Spleen (tissue), 11 donors: ENCODE measurements around the gene SMTN. TPM values are rescaled to one million over a fixed set of nuclear protein-coding genes. Genes with fewer than 3 reads are reported as not detected.

ENCODE experiments used
- DNase-seq: peaks from one replicate; pipeline ENCODE4 v3.0.0-alpha.2; 2020
- H3K27ac ChIP-seq, 8 donors: fragments of 200-600 bp; sonication (generic) in 7 of 8; 1 replicate in 4 of 8; 2 replicates in 4 of 8; pipeline versions ENCODE4 v1.5.0 to v1.8.0; 2016 to 2021; ENCODE audit warnings: inconsistent platforms in 4 of 8, mild to moderate bottlenecking in 4 of 8, moderate library complexity in 1 of 8
- H3K27me3 ChIP-seq, 7 donors: fragments of 200-600 bp; sonication (generic) in 6 of 7; replicated peaks in 1 of 7; 1 replicate in 4 of 7; 2 replicates in 3 of 7; pipeline versions ENCODE4 v1.5.0 to v1.8.0; 2016 to 2021; ENCODE audit warnings: inconsistent platforms in 3 of 7, mild to moderate bottlenecking in 1 of 7
- H3K36me3 ChIP-seq, 6 donors: fragments of 200-600 bp; sonication (generic) in 5 of 6; 1 replicate in 4 of 6; 2 replicates in 2 of 6; pipeline versions ENCODE4 v1.5.0 to v1.8.0; 2016 to 2021; ENCODE audit warnings: inconsistent platforms in 2 of 6
- H3K4me1 ChIP-seq, 6 donors: fragments of 200-600 bp; sonication (generic) in 5 of 6; 1 replicate in 3 of 6; 2 replicates in 3 of 6; pipeline versions ENCODE4 v1.5.0 to v1.8.0; 2016 to 2021; ENCODE audit warnings: inconsistent platforms in 3 of 6
- H3K4me3 ChIP-seq, 8 donors: fragments of 200-600 bp; sonication (generic) in 7 of 8; 1 replicate in 4 of 8; 2 replicates in 4 of 8; pipeline versions ENCODE4 v1.5.0 to v1.8.0; 2016 to 2021; ENCODE audit warnings: inconsistent platforms in 4 of 8, mild to moderate bottlenecking in 4 of 8, moderate library complexity in 2 of 8
- H3K9me3 ChIP-seq, 8 donors: fragments of 200-600 bp; sonication (generic) in 7 of 8; 1 replicate in 4 of 8; 2 replicates in 4 of 8; pipeline versions ENCODE4 v1.5.0 to v1.8.0; 2016 to 2021; ENCODE audit warnings: inconsistent platforms in 4 of 8
- POLR2A ChIP-seq, 3 donors: fragments of 450-650 bp; IDR thresholded peaks; one replicate each; pipeline ENCODE4 v1.5.1; 2017; ENCODE audit warnings: antibody characterized with exemption in 3 of 3, mild to moderate bottlenecking in 1 of 3
- POLR2AphosphoS5 ChIP-seq, 3 donors: sonication (generic); formaldehyde crosslinking; IDR thresholded peaks; one replicate each; pipeline ENCODE4 v1.5.1; 2017; ENCODE audit warnings: antibody characterized with exemption in 3 of 3
- WGBS, 5 donors: extraction: QIAGEN DNeasy Blood & Tissue Kit in 3 of 5; methylation state at CpG; one replicate each; pipeline versions ENCODE4 v1.1.5 to v1.1.7; 2013 to 2018; 5-methylcytosine and 5-hydroxymethylcytosine counted together
- intact Hi-C: fragments of 100-400 bp; cut with DNase I; formaldehyde crosslinking; loops from one replicate; pipeline ENCODE4 v1.15.0; 2023; ENCODE audit warnings: low total_unique reads
- polyA plus RNA-seq, 3 donors: library from polyadenylated mRNA; stranded (reverse); fragments of 200-250 nt; gene quantifications; one replicate each; pipeline ENCODE4 v1.2.1, GENCODE V29; 2013
- total RNA-seq, 7 donors: library from RNA; depleted of rRNA in 3 of 7; stranded (reverse); fragments of >200 nt in 3 of 7; fragmentation: NEBNext Ultra II Directional in 4 of 7; extraction: Animal tissue kit (Norgen Biotek cat#: 25700) in 4 of 7; gene quantifications; one replicate each; pipeline versions ENCODE4 v1.1.0 to v1.2.1, GENCODE V29; 2016 to 2021
- TF ChIP-seq, protein P1 (sequence below), 11 experiments: fragments of 200-600 bp in 7 of 11; fragments of 450-650 bp in 4 of 11; sonication (generic) in 4 of 11; IDR thresholded peaks in 8 of 11; conservative IDR thresholded peaks in 3 of 11; 1 replicate in 7 of 11; 2 replicates in 4 of 11; pipeline versions ENCODE4 v1.4.0 to v1.8.0; 2016 to 2021; ENCODE audit warnings: antibody characterized with exemption in 11 of 11, inconsistent platforms in 4 of 11, mild to moderate bottlenecking in 1 of 11
- donor health status: healthy with polysubstance abuse.
- donor health status: DM: no; HTN: no; CAD: no; lungs with moderate emphysema.
- donor health status: DM: no; HTN: no; CAD: no.
- donor health status: Bipolar disorder and iron deficiency.
- donor health status: healthy.
- donor health status: DM: no; HTN: no; CAD: no.
- donor health status: DM: yes; HTN: yes; CAD: no.

Gene SMTN
- total and polyA plus RNA-seq, 10 donors: 21.2 to 230 (median 158) TPM

DNA sequence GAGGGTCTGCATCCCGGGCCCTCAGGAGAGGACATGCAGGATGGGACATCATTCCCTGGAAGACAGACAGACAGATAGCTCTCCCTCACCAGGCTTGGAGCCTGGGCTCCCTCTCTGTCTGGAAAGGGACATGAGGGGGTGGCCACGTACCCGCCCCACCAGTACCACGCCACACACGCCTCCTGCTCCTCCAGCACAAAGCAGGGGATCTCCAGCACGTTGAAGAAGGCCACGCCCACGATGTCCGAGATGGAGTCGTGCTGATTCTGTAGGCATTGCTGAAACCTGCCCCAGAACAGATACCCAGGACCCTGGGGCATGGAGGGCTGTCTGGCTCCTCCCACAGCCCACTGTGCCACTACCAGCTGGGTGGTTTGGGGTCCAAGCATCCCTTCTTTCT is 57.0 kb downstream of the SMTN start:
- Histone ChIP-seq H3K27ac (no peak overlapping the region), H3K36me3 (no peaks in the 10 kb centered on the region), H3K27me3 (peaks cover 0 to 31% (median 0%) of the 10 kb centered on the region in 7 donors), H3K4me3 (no peak overlapping the region), H3K9me3 (no peaks in the 10 kb centered on the region), H3K4me1 (no peaks in the 10 kb centered on the region)
- 74 to 91% (median 81%) methylated on average over 10 of the region's 10 CpGs for WGBS, 5 donors
- intact Hi-C loops: no loop called here
- TF ChIP-seq POLR2A (IDR thresholded peaks at IDR 0.05) (no peak), POLR2AphosphoS5 (IDR thresholded peaks at IDR 0.05) (no peak)
- TF ChIP-seq, protein P1, sequence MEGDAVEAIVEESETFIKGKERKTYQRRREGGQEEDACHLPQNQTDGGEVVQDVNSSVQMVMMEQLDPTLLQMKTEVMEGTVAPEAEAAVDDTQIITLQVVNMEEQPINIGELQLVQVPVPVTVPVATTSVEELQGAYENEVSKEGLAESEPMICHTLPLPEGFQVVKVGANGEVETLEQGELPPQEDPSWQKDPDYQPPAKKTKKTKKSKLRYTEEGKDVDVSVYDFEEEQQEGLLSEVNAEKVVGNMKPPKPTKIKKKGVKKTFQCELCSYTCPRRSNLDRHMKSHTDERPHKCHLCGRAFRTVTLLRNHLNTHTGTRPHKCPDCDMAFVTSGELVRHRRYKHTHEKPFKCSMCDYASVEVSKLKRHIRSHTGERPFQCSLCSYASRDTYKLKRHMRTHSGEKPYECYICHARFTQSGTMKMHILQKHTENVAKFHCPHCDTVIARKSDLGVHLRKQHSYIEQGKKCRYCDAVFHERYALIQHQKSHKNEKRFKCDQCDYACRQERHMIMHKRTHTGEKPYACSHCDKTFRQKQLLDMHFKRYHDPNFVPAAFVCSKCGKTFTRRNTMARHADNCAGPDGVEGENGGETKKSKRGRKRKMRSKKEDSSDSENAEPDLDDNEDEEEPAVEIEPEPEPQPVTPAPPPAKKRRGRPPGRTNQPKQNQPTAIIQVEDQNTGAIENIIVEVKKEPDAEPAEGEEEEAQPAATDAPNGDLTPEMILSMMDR (IDR thresholded peaks at IDR 0.05 in 8 of 11, conservative IDR thresholded peaks at IDR 0.05 in 3 of 11): no peak
- DNase-seq: no peak

DNA sequence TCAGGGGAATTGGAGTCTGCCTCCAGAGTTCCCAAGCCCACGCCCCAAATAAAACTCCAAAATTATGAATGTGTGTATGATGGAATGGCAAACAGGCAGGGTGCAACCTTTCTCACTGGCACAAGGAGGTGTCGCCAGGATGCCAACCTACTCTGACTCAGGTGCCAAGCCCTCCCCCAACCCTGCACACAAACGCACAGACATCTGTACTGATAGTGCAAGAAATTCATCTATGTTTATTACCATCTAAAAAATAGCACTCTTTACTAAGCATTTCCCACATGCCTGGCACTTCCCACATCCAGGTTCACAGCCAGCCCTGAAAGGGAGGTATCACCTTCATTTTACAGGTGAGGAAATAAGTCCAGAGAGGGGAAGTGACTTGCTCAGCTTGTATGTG is 57.9 kb downstream of the SMTN start:
- no peak for DNase-seq
- H3K4me1 ChIP-seq: no peaks in the 10 kb centered on the region
- WGBS, 5 donors: 78 to 93% (median 82%) methylated on average over 3 of the region's 3 CpGs
- H3K36me3 ChIP-seq: no peaks in the 10 kb centered on the region
- intact Hi-C loops: no loop called here
- H3K27me3 ChIP-seq: peaks cover 0 to 31% (median 0%) of the 10 kb centered on the region in 7 donors
- no peak overlapping the region for H3K27ac ChIP-seq
- H3K9me3 ChIP-seq: no peaks in the 10 kb centered on the region
- TF ChIP-seq POLR2AphosphoS5 (IDR thresholded peaks at IDR 0.05): no peak
- TF ChIP-seq POLR2A (IDR thresholded peaks at IDR 0.05): no peak
- TF ChIP-seq, protein P1 (IDR thresholded peaks at IDR 0.05 in 8 of 11, conservative IDR thresholded peaks at IDR 0.05 in 3 of 11): no peak
- H3K4me3 ChIP-seq: no peak overlapping the region

DNA sequence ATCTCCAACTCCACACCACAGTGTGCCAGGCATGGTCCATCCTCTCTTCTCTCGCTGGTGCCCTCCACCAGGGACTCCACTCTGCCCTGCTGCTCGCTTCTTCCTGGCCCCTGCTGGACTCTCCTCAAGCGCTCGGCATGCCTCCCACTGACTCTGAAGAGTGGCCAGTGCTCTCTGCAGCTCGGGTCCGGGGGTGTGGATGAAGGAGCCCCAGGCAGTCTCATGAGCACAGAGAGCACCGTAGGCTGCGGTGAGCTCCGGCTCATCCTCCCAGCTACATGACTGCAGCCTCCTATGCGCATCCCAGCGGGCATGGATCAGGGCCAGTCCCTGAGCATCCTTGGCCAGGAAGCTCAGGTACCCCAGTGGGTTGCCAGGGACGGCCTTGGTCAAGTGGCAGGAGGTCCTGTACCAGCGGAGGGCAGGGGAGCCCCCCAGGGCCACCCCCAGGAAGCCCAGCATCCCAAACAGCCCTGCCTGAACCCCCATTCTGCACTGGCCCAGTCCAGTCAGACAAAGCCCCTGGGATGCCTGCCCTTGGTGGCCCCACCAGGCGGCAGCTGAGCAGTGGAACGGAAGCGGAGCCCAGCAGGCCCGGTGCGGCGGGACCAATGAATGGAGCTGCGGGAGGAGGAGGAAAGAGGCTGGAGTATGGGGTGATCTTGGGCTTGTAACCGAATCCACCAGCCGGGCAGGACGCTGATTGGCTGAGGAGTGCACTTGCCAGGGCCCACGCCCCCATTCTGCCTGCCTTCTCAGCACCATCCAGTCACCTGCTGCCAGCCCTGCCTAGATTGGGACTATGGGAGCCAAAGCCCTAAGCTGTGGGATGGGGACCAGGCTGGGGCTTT is 59.0 kb downstream of the SMTN start, which contains the start of gene PLA2G3:
Gene PLA2G3, minus strand, starts transcription at position 643 of the 851 bp plus-strand sequence. Its CDS starts 154 bp downstream, at position 489.
- no peak for TF ChIP-seq POLR2A (IDR thresholded peaks at IDR 0.05)
- TF ChIP-seq, protein P1 (IDR thresholded peaks at IDR 0.05 in 8 of 11, conservative IDR thresholded peaks at IDR 0.05 in 3 of 11): no peak
- TF ChIP-seq POLR2AphosphoS5 (IDR thresholded peaks at IDR 0.05): no peak
- Histone ChIP-seq H3K4me1 (no peaks in the 10 kb centered on the region), H3K9me3 (peaks cover 0 to 5% (median 0%) of the 10 kb centered on the region in 8 donors), H3K27ac (no peak within 1 kb of the TSS), H3K4me3 (no peak within 1 kb of the TSS), H3K36me3 (no peaks in the 10 kb centered on the region), H3K27me3 (peaks cover 0 to 31% (median 0%) of the 10 kb centered on the region in 7 donors)
- intact Hi-C loops: no loop called here
- no peak for DNase-seq
- 45 to 55% (median 49%) methylated on average over 15 to 24 of the region's 24 CpGs for WGBS, 5 donors

DNA sequence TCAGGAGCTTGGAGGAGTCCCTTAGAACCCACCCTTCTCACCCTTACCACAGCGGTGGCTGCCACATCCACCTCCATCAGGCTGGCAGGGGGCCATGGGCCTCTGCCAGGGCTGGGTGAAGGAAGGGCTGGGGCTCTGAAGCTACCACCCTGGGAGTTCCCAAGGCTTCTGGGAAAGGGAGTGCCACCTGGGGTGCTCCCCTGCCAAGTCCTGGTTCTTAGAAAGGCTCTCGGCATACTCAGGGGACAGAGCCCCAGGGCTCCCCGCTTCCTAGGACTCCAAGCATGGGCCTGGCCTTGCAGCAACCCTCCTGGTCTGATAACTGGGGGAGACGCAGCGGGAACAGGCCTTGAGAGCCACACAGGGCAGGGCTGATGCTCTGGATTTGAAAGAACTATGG is 59.6 kb downstream of the SMTN start:
- DNase-seq: no peak
- WGBS, 5 donors: 43 to 92% (median 84%) methylated on average over 1 to 5 of the region's 5 CpGs
- no peak for TF ChIP-seq POLR2AphosphoS5 (IDR thresholded peaks at IDR 0.05)
- TF ChIP-seq POLR2A (IDR thresholded peaks at IDR 0.05): no peak
- TF ChIP-seq, protein P1 (IDR thresholded peaks at IDR 0.05 in 8 of 11, conservative IDR thresholded peaks at IDR 0.05 in 3 of 11): no peak
- intact Hi-C loops: no loop called here
- Histone ChIP-seq H3K27ac (no peak overlapping the region), H3K36me3 (no peaks in the 10 kb centered on the region), H3K4me3 (no peak overlapping the region), H3K27me3 (peaks cover 0 to 31% (median 0%) of the 10 kb centered on the region in 7 donors), H3K9me3 (peaks cover 0 to 5% (median 0%) of the 10 kb centered on the region in 8 donors), H3K4me1 (no peaks in the 10 kb centered on the region)
